HG03097 (cell line): ENCODE data around the gene NOXA1.
"Not testable (repeated sequence)": the region's sequence is repeated elsewhere in the genome, so short reads cannot be mapped to it uniquely, and the experiment has no call there.

Experiments used
- ATAC-seq: cut with Tn5 transposase; IDR thresholded peaks from one replicate; pipeline ENCODE4 v1.9.1; 2021; ENCODE audit not compliant: unreplicated experiment, low FRiP score

The NOXA1 gene

DNA sequence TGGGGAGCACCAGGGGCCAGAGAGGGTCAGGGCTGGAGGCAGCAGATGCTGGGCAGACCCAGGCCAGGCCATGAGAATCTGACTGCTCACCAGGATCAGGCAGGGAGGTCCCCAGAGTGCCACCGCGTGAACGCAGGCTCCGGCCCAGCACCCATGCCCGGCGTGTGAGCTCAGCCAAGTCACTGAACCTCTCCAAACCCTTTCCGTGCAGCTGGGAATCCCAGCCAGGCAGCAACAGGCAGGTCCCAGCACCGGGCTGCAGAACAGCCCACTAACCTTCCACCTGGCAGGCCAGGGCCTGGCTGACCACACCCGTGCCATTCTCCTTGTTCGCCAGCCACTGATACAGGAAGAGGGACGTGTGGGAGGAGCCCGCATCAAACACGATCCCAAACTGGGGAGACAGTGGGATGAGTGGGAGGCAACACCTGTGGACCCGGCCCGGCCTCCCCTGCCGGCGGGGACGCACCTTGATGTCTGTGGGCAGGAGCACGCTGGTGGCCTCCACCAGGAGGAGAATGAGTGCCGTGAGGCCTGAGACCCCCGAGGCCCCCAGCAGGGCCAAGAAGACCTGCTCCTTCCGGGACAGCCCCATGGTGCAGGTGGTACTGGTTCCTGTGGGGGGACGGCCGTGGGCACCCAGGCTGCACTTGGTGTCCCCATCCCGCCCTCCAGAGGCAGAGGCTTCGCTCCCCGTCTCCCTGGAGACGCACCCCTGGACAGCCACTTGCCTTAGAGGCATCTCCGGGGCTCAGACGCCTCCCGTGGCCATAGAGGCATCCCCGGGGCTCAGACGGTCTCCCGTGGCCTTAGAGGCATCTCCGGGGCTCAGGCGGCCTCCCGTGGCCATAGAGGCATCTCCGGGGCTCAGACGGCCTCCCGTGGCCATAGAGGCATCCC lies 14.7 kb downstream of the NOXA1 start:
- no peak for ATAC-seq

DNA sequence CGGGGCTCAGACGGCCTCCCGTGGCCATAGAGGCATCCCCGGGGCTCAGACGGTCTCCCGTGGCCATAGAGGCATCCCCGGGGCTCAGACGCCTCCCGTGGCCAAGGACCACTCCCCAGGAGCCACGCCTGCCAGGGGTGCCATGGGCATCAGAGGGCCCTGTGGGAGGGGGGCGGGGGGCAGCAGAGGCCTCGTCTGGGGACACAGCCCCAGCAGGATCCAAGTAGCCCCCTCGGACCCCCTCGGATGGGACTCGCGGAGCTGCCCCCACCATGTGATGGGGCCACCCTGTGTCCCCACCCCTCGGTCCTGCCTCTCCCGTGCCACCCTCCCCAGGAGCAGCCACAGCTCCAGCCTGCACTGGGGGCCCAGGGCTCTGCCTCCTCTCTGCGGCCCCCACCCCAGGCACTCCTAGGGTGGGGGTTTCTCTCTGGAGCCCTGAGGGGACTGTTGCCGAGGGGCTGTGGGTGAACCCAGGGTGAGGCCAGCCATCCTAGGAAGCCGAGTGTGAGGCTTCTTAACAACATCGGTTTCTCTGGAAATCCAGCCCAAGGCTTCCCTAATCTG lies 15.5 kb downstream of the NOXA1 start:
- ATAC-seq, result no peak

DNA sequence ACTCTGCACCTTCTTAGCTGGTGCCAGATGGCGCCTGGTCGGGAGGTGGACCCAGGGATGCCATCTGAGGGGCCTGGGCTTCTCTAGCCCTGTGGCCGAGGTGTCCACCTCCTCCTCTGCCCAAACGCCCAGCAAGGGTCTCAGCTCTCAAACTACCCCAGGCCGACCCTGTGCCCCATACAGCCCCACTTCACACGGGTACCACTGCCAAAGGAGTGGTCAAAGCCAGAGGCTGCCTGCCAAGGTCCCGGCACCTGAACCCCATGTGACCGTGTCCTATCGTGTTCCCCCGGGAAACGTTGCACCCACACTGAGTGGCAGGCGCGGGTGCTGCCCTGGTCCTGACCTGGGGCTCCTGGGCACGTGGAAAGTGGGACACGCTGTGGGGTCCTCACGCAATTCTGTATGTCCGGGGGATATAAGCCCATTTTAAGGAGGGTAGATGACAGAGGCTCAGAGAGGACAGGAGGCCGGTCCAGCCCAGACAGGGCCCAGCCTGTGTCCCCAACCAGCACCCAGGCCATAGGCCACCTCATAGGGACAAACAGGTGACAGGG lies 16.0 kb downstream of the NOXA1 start:
- no peak for ATAC-seq

DNA sequence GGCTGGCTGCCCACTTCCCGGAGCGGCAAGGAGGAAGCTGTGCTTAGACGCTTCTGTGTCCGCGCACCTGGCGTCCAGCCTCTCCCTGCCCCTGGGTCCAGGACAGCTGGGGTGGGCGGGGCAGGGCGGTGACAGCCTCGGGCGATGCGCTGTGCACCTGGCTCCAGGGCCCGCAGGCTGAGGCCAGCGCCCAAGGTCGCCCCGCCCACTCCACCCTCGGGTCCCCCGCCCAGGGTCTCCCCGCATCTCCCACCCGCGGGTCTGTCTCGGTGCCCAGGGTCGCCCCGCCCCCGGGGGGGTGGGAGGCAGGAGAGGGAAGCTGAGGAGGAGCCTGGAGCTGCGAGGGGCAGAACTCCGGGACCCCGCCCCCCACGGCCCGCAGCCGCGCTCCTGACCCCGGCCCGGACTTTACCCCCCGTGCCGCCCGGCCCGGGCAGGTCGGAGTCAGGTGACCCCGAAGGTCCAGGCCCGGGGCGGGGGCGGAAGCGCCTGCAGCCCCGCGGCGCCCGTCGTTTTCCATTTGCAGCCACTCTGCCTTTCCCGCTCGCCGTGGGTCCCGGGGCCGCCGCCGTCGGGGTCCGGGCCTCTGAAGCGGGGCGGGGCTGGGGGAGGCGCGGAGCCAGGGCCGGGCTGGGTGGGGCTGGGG lies 18.2 kb downstream of the NOXA1 start, which contains the start of gene ENTPD8:
Gene ENTPD8 (minus strand): TSS at position 69 of the 646 bp plus-strand sequence. CDS start 3,072 bp downstream, outside the sequence.
- ATAC-seq, result no peak

DNA sequence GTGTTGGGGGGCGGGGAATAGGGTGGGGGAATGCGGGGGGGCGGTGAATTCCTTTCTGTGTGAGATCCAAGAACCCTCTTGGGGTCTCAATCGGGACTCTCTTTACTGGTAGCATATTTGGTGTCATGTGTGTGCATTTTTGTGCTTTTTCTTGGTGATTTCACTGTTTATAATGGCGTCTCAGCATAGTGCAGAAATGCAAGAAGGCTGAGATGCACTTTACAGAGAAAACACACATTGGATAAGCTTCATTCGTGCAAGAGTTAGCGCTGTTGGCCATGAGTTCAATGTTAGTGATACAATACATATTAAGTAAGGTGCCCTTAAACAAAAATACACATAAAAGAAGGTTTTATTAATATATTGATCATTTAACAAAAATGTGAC lies 18.7 kb downstream of the NOXA1 start:
- no peak for ATAC-seq

DNA sequence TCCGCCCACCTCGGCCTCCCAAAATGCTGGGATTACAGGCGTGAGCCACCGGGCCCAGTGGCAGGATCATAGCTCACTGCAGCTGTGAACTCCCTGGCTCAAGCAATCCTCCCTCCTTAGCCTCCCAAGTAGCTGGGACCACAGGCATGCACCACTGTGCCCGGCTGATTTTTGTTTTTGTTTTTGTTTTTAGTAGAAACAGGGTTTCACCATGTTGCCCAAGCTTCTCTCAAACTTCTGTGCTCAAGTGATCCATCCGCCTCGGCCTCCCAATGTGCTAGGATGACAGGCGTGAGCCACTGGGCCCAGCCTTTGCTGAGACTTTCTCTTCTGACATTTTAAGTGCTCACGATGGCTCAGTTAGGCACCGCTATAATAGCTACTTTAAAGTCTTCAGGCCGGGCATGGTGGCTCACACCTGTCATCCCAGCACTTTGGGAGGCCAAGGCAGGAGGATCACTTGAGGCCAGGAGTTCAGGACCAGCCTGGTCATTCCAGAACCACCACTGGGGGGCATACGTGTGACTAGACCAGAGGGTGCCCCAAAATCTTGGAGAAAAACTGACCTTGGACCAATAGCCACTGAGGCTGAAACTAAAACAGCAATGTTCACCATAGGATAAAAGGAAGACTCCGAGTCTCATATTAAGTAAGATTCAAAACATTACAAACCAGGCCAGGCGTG lies 21.1 kb downstream of the NOXA1 start:
- no peak for ATAC-seq

DNA sequence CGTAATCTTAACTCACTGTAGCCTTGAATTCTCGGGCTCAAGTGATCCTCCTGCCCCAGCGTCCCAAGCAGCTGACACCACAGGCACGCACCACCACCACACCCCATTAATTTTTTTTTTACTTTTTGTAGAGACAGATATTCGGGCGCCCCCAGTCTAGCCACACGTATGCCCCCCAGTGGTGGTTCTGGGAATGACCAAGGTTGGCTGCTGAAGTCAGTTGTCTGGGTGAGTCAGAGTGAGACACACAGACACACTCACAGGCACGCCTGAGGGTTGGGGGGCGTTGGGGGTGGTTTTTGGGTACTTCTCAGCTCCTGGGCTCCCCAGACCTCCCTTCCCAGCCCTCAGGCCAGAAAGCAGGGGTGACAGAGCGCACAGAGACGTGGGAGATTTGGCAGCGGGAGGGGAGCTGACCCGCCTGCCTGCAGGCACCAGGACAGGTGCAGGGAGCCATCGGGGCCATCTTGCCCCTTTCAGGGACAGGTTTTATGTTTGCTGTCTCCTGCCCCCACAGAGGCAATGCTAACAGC lies 22.1 kb downstream of the NOXA1 start:
- ATAC-seq, result no peak

DNA sequence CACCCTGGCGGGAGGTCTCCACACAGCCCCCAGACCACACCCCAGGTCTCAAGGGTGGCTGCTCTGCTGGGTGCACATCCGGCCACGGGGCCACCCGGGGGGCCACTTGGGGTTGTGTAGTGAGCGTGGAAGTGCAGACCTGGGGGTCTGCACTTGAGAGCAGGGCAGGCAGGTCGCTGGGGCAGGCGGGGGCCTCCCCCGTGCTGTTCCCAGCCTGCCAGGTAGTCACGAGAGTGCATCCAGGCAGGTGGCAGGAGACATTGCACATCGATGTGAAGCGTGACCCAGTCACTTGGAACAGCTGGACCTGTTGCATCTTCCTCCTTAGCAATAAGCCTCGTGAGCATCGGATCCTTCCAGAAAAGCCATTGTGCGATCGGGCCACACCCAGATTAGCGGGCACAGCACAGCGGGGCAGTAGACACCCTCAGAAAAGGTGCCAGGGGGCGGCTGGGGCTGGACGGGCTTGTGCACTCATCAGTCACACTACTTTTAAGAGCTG lies 22.8 kb downstream of the NOXA1 start:
- no peak for ATAC-seq

DNA sequence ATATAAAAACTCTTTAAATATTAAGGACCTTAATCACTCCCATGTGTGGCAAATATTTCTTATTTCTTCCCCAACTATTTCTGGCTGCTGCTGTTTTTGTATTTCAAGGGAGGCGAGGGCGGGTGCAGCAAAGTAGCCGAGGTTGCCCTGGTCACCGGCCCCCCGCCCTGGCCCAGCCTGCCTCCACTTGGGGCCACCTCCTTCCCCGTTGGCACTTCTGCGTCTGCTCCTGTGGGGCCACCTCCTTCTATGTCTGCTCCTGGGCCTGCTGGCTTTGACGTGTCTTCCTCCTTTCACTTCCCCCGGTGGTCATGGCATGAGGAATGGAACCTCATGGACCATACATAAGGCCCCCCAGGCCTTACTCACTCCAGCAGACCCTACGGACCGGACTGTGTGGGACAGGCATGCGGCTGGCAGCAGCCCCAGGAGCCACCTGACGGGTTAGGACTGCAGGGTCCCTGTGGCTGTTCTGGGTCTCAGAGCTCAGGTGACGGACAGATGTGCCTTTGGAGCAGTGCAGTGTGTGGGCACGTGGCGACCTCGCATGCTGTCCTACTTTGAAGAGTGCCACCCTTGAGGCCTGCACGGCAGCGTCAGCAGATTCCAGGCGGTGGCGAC lies 23.8 kb downstream of the NOXA1 start:
- no peak for ATAC-seq

DNA sequence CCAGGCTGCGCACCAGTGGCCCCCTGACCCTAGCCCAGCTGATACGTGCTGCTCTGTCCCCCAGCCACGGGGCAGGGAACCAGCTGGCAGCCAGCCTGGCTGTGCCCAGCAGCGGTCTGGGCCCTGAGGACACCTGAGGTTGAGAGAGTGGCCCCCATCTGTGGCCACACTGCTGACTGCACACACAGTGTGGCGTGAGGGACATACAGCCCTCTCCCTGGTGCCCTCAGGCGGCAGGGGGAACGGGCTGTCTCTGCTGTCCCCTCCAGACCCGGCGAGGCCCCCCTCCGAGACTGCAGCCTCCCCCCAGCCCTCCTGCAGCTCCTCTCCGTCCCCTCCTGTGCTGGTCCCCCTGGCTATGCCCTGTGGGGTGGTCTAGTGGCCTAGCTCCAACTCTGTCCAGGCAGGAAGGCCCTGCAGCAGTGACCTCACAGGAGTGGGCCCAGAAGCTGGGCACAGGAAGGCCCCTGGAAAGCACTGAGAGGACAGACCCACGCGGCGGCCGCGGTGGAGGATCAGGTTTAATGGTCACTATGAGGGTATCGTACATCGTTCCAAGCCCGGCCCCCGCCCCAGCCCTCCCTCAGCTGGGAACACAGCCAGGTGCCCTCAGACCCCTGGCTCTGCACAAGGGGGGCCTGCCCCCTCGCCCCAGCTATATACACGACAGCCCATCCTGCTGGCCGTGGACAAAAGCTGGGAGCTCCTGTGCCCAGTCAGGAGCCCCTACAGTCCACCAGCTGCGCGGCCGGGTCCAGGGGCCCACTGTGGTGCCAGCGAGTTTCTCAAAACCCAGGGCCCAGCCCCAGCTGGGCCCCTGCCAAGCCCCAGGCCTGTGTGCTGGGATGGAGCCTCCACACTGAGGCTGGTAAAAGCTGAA lies 24.8 kb downstream of the NOXA1 start:
- no peak for ATAC-seq

DNA sequence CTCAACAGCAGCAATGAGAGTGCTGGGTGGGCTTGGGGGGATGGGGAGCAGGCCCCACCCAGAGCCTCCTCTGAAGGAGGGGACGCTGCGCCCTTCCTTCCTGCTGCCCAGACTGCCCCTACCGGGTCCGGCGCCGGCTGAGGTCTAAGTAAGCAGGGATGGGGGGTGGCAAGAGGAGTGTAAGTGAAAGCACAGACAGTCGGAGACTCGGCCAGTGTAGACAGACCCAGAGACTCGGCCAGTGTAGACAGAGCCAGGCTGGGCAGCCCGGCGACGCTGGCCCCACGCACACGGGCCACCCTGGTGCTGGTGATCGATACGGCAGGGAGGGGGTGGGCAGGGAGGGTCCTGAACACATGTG lies 25.4 kb downstream of the NOXA1 start:
- no peak for ATAC-seq

DNA sequence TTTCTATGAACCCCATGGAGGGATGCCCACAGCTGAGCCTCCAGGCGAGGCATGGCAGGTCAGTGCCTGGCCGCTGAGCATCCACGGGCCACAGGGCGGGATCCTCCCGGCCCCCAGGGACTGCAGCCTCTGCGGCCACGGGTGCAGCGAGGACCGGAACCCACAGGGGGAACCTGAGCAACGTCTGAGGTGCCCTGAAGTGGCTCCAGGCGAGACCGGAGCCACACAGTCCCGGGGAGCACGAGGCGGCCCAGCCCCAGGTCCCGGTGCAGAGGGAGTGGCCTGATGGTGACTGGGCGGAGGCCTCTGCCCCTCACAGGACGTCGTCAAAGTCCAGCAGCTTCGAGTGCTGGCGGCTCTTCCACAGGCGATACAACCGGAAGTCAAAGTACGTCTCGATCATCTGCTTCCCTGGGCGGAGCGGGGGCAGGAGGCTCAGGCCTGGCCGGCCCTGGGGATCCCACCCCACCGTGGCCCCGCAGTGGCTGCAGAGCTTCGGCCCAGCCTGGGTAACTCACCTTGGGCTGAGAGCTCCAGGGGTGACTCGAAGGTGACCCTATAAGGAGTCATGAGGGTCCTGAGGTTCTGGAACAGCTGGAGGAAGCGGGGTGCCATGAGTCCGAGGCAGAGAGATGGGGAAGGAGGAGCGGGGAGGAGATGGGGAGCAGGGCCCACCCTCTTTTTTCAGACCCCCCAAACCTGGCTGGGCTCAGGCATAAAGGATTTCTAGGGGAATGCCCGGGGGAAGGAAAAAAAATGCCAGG lies 26.1 kb downstream of the NOXA1 start:
- ATAC-seq, result no peak

DNA sequence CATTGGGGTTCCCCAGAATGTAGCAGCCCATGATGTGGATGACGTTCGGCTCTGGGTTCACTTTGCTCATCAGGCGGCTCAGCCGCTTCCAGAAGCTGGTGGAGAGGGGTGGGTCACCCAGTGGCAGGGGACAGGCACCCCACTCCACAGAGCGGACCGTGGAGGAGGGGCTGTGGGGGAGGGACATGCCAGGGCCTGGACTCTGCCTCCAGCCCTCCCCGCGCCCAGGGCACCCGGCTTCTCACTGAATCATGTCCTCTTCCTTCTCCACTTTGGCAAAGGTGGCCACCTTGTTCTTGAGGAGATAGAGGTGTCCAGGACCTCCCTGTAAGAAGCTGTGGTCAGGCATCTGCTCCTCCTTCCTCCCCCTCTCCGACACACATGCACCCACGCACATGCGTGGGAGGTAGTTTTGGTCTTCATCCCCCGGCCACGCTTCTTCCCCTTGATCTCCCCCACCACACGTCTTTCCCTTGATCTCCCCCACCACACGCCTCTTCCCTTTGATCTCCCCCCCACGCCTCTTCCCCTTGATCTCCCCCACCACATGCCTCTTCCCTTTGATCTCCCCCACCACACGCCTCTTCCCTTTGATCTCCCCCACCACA lies 26.8 kb downstream of the NOXA1 start:
- no peak for ATAC-seq

DNA sequence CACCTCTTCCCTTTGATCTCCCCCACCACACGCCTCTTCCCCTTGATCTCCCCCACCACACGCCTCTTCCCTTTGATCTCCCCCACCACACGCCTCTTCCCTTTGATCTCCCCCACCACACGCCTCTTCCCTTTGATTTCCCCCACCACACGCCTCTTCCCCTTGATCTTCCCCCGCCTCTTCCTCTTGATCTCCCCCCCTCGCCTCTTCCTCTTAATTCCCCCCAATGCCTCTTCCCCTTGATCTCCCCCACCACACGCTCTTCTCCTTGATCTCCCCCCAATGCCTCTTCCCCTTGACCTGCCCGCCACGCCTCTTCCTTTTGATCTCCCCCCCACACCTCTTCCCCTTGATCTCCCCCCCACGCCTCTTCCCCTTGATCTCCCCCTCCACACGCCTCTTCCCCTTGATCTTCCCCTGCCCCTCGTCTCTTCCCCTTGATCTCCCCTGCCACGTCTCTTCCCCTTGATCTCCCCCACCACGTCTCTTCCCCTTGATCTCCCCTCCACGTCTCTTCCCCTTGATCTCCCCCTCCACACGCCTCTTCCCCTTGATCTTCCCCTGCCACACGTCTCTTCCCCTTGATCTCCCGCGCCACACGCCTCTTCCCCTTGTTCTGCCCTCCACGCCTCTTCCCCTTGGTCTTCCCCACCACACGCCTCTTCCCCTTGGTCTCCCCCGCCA lies 27.5 kb downstream of the NOXA1 start:
- not testable (repeated sequence) for ATAC-seq

DNA sequence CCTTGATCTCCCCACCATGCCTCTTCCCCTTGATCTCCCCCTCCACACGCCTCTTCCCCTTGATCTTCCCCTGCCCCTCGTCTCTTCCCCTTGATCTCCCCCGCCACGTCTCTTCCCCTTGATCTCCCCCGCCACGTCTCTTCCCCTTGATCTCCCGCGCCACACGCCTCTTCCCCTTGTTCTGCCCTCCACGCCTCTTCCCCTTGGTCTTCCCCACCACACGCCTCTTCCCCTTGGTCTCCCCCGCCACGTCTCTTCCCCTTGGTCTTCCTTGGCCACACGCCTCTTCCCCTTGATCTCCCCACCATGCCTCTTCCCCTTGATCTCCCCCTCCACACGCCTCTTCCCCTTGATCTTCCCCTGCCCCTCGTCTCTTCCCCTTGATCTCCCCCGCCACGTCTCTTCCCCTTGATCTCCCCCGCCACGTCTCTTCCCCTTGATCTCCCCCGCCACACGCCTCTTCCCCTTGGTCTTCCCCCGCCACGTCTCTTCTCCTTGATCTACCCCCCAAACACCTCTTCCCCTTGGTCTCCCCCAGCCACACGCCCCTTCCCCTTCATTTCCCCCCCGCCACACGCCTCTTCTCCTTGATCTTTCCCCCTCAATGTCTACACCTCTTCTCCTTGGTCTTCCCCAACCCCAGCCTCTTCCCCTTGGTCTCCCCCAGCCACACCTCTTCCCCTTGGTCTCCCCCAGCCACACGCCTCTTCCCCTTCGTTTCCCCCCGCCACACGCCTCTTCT lies 28.2 kb downstream of the NOXA1 start:
- ATAC-seq, result not testable (repeated sequence)

DNA sequence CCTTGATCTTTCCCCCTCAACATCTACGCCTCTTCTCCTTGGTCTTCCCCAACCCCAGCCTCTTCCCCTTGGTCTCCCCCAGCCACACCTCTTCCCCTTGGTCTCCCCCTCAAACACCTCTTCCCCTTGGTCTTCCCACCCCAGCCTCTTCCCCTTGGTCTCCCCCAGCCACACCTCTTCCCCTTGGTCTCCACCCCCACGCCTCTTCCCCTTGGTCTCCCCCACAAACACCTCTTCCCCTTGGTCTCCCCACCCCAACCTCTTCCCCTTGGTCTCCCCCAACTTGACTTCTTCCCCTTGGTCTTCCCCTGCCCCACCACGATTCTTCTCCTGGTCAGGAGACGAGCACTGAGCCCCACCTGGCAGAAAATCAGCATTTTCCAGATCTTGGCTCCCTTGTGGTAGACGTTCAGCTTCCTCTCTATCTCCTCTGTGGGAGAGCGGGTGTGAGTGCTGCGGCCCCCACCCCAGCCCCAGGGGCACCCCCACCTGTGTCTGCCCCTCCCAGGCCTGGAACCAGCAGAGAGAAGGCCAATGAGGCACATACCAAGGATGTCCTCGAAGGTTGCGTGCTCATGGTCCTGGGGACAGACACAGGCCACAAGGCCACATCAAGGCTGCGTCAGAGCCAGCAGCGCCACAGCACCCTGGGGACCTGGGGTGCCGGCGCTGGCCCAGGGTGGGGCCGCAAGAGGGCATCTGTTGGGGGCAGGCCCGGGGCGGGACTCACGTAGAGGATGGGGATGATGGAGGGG lies 29.0 kb downstream of the NOXA1 start:
- no peak for ATAC-seq
